NCI-H2196 (cell line): ENCODE results near the gene S100A5.
"Not testable (repeated sequence)": the region's sequence is repeated elsewhere in the genome, so short reads cannot be mapped to it uniquely, and the experiment has no call there.

Source experiments
- DNase-seq: peaks from one replicate; lab custom pipeline; 2025; ENCODE audit not compliant: unreplicated experiment; lab: John Stamatoyannopoulos, UW

The S100A5 gene

DNA sequence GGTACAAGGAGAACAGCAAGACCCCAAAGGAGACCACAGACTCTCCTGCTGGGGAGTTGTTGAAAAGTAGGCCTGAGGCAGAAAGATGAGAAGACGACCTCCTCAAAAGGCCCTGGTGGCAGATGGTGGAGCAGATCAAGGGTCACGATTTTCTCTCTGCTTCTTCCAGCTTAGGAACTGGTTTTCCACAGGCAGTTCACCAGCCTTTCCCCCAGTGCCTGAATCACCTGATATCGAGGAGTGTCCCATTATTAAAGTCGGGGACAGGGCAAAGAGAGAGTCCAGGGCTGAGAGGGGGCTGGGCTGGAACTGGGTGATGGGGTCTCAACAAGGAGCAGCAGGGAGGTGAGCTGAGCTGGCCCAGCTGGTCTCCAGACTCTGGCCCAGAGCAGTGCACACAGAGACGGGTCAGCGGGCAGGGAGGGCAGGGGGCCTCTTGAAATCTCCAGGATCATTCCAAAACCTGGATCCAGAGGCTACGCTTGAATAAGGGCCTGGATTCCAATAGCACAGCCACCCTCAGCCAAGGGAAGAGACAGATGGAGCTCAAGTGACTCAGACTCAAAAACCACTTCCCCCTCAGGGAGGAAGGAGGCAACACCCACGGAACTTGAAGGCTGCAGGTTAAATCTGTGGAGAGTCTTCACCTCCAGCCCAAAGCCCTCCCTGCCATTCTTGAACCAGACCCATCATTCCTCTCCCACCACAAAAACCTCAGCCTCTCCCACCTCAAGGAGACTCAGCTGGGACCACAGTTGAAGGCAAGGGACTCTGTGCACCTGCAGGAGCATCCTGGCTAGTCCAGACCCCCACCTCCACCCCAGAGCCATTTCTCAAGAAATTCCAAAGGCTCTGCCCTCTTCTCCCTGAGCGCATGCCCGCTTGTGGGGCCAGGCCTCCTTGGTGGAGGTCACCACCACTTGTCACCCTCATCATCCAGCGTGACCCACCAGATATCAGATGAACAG, at the start of gene S100A5:
Gene S100A5, minus strand, starts transcription at position 541 of the 968 bp plus-strand sequence. CDS start 743 bp downstream, outside the sequence.
- DNase-seq = no peak

DNA sequence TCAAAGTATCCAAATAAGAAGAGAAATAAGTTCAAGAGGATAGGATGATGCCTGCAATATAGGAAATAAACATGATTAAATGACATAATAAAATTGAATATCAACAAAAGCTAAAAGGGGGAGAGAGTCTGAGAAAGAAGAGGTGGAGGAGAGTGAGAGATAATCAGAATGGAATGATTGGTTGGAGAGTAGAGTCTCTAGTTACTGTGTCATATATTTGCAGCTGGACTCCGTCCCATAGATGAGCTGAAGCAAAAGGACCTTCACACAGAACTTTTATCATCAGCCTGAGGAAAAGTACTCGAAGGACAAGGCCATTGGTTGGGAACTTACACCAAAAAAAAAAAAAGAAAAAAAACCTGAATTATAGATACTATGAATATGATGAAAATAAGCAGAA, 47.7 kb upstream of the S100A5 start:
- no peak for DNase-seq

DNA sequence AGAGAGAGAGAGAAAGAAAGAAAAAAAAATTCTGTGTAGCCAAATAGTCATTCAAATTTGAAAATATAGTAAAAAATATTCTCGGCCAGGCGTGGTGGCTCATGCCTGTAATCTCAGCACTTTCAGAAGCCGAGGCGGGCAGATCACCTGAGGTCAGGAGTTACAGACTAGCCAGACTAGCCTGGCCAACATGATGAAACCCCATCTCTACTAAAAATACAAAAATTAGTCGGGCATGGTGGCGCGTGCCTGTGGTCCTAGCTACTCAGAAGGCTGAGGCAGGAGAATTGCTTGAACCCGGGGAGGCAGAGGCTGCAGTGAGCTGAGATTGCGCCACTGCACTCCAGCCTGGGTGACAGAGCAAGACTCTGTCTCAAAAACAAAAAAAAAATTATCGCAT, 47.3 kb upstream of the S100A5 start:
- not testable (repeated sequence) for DNase-seq

GRCh38 chr1:153587314-153587713, 46.6 kb upstream of the S100A5 start:
- no peak for DNase-seq

DNA sequence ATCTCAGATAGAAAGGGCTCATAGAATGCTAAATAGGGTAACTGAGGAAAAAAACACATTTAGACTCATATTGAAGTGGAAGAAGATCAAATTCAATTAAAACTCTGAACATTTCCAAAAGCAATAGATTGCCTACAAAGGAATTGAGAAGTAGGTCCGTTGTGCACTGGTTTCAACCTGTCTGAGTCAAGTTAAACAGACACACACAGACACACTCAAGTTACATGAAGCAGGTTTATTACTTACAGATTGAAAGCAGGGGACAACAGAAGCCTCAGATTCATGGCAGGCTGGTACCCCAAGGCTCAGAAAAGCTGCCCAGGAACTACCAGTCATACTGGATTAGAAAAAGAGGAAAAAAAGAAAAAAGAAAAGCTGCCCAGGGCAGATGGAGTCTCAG, 45.6 kb upstream of the S100A5 start:
- DNase-seq = no peak

DNA sequence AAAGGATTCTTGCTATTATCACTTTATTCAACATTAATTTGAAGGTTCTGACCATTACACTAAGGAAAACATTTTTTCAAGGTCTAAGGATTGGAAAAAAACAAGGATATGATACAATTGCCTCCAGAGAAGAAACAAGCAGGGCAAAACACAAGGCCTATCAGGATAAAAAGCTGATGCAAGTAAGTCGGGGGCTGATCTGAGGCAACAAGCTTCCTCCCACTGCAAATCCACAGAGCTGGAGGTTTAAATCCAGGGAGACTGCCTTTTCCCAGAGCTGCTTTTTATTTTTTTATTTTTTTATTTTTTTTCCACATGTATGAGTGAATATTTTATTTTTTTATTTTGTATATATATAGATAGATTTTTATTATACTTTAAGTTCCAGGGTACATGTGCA, 44.3 kb upstream of the S100A5 start:
- no peak for DNase-seq

DNA sequence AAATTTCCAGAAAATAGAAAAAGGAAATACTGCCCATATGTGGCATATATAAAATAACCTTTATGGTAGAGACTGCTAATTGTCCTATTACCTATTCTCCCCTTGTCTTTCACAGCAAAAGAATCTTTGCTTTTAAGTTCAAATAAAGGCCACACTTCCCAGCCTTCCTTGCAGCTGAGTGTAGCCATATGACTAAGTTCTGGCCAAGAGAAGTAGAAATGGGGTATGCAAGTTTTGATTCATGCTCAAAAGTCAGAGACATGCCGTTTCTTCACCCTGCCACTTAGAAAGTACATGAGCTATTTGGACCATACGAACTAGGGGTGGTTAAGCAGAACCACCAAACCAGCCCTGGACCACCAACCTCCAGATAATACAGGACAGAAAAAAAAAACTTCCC, 43.2 kb upstream of the S100A5 start:
- no peak for DNase-seq

- DNase-seq = not testable (repeated sequence)
Observed at GRCh38 chr1:153583514-153583913, 42.8 kb upstream of the S100A5 start.

DNA sequence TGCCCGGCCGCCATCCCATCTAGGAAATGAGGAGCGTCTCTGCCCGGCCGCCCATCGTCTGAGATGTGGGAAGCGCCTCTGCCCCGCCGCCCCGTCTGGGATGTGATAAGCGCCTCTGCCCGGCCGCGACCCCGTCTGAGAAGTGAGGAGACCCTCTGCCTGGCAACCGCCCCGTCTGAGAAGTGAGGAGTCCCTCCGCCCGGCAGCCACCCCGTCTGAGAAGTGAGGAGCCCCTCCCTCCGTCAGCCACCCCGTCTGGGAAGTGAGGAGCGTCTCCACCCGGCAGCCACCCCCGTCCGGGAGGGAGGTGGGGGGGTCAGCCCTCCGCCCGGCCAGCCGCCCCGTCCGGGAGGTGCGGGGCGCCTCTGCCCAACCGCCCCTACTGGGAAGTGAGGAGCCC, 42.1 kb upstream of the S100A5 start:
- DNase-seq = not testable (repeated sequence)

- DNase-seq = no peak
Observed at GRCh38 chr1:153578936-153579335, 38.2 kb upstream of the S100A5 start.

DNA sequence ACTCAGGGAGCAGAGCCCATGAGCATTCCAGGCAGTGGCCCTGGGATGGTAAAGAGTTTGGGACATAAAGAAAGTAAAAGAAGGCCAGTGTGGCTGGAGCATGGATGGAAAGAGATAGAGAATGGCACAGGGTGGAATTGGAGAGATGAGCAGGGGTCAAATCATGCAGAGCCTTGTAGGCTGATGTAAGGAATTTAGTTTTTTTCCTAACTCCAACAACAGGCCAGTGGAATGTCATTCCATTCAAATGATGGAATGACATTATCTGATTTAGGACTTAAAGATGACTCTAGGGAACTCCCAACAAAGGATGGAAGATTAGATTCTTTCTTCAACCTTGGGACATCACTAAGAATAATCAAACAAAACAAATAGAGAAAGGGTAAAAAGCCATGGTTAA, 37.8 kb upstream of the S100A5 start:
- no peak for DNase-seq

GRCh38 chr1:153577624-153578051, 36.9 kb upstream of the S100A5 start:
- no peak for DNase-seq

GRCh38 chr1:153577138-153577537, 36.4 kb upstream of the S100A5 start:
- no peak for DNase-seq

- not testable (repeated sequence) for DNase-seq
Observed at GRCh38 chr1:153575497-153575896, 34.8 kb upstream of the S100A5 start.

GRCh38 chr1:153575081-153575491, 34.4 kb upstream of the S100A5 start:
- DNase-seq = not testable (repeated sequence)

DNA sequence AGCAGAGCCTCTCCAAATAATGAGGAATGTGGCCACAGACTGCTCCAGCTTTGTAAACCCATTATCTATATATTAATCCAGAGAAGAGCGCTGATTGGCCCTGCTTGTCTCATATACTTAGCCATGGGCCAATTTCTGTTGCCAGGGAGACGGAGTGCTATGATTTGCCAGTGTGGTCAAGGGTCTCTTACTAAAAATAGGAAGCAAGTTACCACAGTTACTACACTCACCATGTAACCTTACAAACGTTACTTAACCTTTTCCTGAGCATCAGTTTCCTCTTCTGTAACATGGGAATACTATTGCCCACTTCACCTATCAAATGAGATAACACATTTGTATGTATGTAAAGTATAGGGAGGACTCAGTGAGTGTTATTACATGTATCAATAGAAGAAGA, 32.6 kb upstream of the S100A5 start:
- DNase-seq = no peak

- peak; percentile 86 for DNase-seq
Observed at GRCh38 chr1:153572569-153573015, 31.9 kb upstream of the S100A5 start.

GRCh38 chr1:153571706-153572105, 31.0 kb upstream of the S100A5 start:
- no peak for DNase-seq

DNA sequence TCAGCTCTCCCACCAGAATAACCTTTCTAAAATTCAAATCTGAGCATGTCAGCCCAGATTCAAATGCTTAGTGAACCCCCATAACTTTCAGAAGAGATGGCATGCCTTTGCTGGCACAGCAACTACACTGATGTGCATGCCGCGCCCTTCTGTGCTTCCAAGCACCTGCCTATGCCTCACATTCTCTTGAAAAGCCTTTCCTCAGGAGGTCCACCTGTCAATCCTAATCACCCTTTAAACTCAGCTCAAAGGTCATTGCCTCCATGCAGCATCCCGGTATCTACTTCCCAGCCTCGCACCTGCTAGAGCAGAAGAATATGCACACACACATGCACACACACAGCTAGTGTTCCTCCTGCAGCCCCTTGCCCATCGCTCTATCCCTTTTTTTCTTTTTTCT, 30.1 kb upstream of the S100A5 start:
- DNase-seq = no peak

- no peak for DNase-seq
Observed at GRCh38 chr1:153569465-153569864, 28.7 kb upstream of the S100A5 start.

- DNase-seq = peak; percentile 95
Observed at GRCh38 chr1:153568367-153569099, 27.8 kb upstream of the S100A5 start.
